NB4 (cell line): Measurements from ENCODE around the gene TRANK1.

Source experiments
- DNase-seq: peaks from one replicate; pipeline ENCODE4 v3.0.0; 2010; ENCODE audit warnings: low read depth
- H3K4me3 ChIP-seq: one replicate; pipeline ENCODE4 v1.5.1; 2011; ENCODE audit warnings: mild to moderate bottlenecking, low read depth, low read length, moderate library complexity
- CTCF ChIP-seq: IDR thresholded peaks from one replicate; pipeline ENCODE4 v1.5.1; 2012; ENCODE audit warnings: low read depth, low read length
- MAX ChIP-seq: IDR thresholded peaks from 2 replicates; pipeline ENCODE4 v1.6.1; 2011; ENCODE audit warnings: low read depth, low read length
- MYC ChIP-seq: IDR thresholded peaks from 2 replicates; pipeline ENCODE4 v1.6.1; 2011; ENCODE audit warnings: low read depth, low read length
- POLR2A ChIP-seq: IDR thresholded peaks from 2 replicates; pipeline ENCODE4 v1.6.1; 2011; ENCODE audit warnings: mild to moderate bottlenecking; ENCODE audit not compliant: insufficient read length; ENCODE audit errors: extremely low read depth

Gene TRANK1

GRCh38 chr3:36871379-36872126 lies 73.3 kb downstream of the TRANK1 start:
- H3K4me3 ChIP-seq, result no peak overlapping the region
- no peak for DNase-seq
- TF ChIP-seq POLR2A (no peak), CTCF (peak; percentile 4)

DNA sequence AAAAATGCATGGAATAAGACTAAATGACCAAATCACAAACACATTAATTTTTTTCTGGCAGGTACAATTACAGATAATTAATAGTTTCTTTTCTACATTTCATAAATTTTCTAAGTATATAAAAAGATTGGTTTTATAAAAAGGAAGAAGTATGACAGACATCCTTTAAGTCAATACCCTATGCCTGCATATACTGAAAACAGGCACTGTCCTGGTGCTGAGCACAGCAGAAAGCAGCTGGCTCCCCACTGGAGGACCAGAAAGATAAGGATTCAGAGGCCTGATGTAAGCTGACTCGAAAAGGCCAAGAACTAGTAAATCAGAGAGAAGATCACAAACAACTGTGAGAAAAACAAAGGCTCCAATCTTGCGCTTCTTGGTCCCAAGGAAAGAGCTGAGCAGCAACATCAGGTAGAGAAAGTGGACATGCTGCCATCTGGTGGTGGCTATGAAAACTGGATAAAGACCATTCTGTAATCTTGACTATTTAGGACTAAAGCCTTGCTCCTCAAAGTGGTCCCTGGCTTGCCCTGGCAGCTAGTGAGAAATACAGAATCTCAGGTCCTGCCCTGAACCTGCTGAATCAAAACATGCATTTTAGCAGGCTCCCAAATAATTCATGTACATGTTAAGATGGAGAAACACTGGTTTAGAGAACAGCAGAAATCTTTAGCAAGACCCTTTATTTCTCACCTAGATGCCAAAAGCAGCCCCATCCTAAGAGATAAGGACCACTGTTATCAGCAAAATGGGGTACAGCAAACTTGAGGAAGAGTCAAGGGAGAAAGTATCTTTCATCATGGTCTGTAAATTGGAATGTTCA lies 76.0 kb downstream of the TRANK1 start:
- peak; percentile 65 for DNase-seq
- TF ChIP-seq MYC (no peak), POLR2A (no peak), MAX (no peak), CTCF (peak; percentile 50)
- H3K4me3 ChIP-seq, result no peak overlapping the region

GRCh38 chr3:36867810-36868209 lies 77.0 kb downstream of the TRANK1 start:
- TF ChIP-seq POLR2A (no peak), MAX (no peak), MYC (no peak), CTCF (no peak)
- DNase-seq, result no peak
- no peak overlapping the region for H3K4me3 ChIP-seq

GRCh38 chr3:36866368-36866767 lies 78.5 kb downstream of the TRANK1 start:
- no peak overlapping the region for H3K4me3 ChIP-seq
- DNase-seq, result no peak
- TF ChIP-seq CTCF (no peak), POLR2A (no peak), MAX (no peak), MYC (no peak)

DNA sequence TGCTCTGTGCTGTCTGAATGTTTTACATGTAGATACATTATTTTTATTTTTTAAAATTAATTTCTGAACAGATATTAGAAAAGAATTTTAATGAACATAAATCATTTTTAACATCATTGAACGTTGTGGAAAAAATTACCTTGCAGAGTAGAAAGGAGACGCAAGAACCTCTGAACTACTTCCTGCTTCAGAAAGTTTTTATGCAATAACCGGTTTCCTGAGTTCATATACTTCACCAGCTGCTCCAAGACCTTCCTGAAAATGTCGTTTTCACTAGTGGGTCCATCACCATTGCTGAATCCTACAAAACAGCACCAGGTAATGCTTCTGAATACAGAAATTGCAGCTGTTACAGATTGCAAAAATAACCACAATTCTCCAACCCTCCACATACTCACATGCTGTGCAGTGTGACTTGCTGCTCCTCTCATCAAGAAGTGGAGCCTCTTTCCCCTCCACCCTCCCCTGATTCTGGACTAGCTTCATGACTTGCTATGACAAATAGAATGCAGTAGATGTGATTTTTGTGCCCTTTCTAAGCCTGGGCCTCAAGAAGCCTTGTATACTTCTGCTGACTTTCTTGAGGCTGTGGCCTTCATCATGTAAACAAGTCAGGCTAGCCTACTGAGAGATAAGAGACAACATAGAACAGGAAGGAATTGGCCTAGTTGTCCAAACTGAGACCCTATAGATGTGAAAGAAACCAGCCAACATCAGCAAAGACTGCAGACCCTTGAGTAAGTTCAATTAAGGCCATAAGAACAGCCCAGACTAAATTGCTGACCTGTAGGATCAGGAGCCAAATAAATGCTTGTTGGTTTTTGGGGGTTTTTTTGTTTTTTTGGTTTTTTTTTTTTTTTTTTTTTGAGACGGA lies 80.4 kb downstream of the TRANK1 start:
- no peak overlapping the region for H3K4me3 ChIP-seq
- TF ChIP-seq MYC (no peak), POLR2A (no peak), CTCF (no peak), MAX (no peak)
- peak; percentile 26 for DNase-seq
